GM23338 (cell line): ENCODE data around the gene FBLN1. TPM values are rescaled to one million over a fixed set of nuclear protein-coding genes. Genes with fewer than 3 reads are reported as not detected.

Experiments used
- ATAC-seq: fragments of 200-7000 bp; cut with Tn5 transposase; 3 replicates; pipeline ENCODE4 v1.9.1; 2020
- DNase-seq: peaks from one replicate; pipeline ENCODE4 v3.0.0-alpha.2; 2015; ENCODE audit warnings: low spot score
- H2AFZ ChIP-seq: fragments of 200-600 bp; sonication (generic); 2 replicates; pipeline ENCODE4 v1.8.0; 2016; ENCODE audit warnings: antibody characterized with exemption, mild to moderate bottlenecking, moderate library complexity
- H3F3A ChIP-seq: fragments of 200-600 bp; sonication (generic); replicated peaks from 2 replicates; pipeline ENCODE4 v1.8.0; 2017; ENCODE audit warnings: antibody characterized with exemption, mixed run types, low read depth
- H3K27ac ChIP-seq: fragments of 200-600 bp; sonication (generic); 2 replicates; pipeline ENCODE4 v1.6.1; 2016; ENCODE audit warnings: low read depth
- H3K27me3 ChIP-seq: fragments of 200-600 bp; sonication (generic); 2 replicates; pipeline ENCODE4 v1.8.0; 2016; ENCODE audit warnings: mild to moderate bottlenecking, mixed run types, moderate library complexity; ENCODE audit not compliant: insufficient read depth
- H3K36me3 ChIP-seq: fragments of 200-600 bp; sonication (generic); 2 replicates; pipeline ENCODE4 v1.8.0; 2016; ENCODE audit warnings: mild to moderate bottlenecking; ENCODE audit not compliant: insufficient read depth
- H3K4me1 ChIP-seq: fragments of 200-600 bp; sonication (generic); 2 replicates; pipeline ENCODE4 v1.8.0; 2016; ENCODE audit warnings: mild to moderate bottlenecking, moderate library complexity; ENCODE audit not compliant: insufficient read depth
- H3K4me2 ChIP-seq: fragments of 200-600 bp; sonication (generic); 2 replicates; pipeline ENCODE4 v1.7.1; 2017; ENCODE audit warnings: mixed run types
- H3K4me3 ChIP-seq: fragments of 200-600 bp; sonication (generic); 2 replicates; pipeline ENCODE4 v1.6.1; 2016; ENCODE audit warnings: mixed run types
- H3K79me2 ChIP-seq: fragments of 200-600 bp; sonication (generic); replicated peaks from 2 replicates; pipeline ENCODE4 v1.8.0; 2017; ENCODE audit warnings: mild to moderate bottlenecking; ENCODE audit not compliant: insufficient read depth
- H3K9me2 ChIP-seq: fragments of 200-600 bp; sonication (generic); 2 replicates; pipeline ENCODE4 v1.8.0; 2017; ENCODE audit not compliant: insufficient read depth
- H4K20me1 ChIP-seq: fragments of 200-600 bp; sonication (generic); replicated peaks from 2 replicates; pipeline ENCODE4 v1.8.0; 2017; ENCODE audit warnings: mild to moderate bottlenecking; ENCODE audit not compliant: insufficient read depth
- H3K27ac Mint-ChIP-seq: 2 replicates; pipeline ENCODE4 v1.8.0; 2020; ENCODE audit warnings: inconsistent platforms, mild to moderate bottlenecking, moderate library complexity, mixed read lengths
- H3K27me3 Mint-ChIP-seq: 3 replicates; pipeline ENCODE4 v1.8.0; 2022; ENCODE audit warnings: low read depth, mild to moderate bottlenecking, moderate library complexity, mixed read lengths, inconsistent platforms; ENCODE audit not compliant: insufficient read depth, poor library complexity
- H3K36me3 Mint-ChIP-seq: 3 replicates; pipeline ENCODE4 v1.8.0; 2021; ENCODE audit warnings: low read depth, mild to moderate bottlenecking, inconsistent platforms, moderate library complexity, mixed read lengths
- H3K4me1 Mint-ChIP-seq: 3 replicates; pipeline ENCODE4 v1.8.0; 2020; ENCODE audit warnings: mild to moderate bottlenecking, inconsistent platforms, mixed read lengths
- H3K4me3 Mint-ChIP-seq: 3 replicates; pipeline ENCODE4 v1.8.0; 2021; ENCODE audit warnings: moderate library complexity, mild to moderate bottlenecking, inconsistent platforms, mixed read lengths
- H3K9me3 Mint-ChIP-seq: 3 replicates; pipeline ENCODE4 v1.8.0; 2020; ENCODE audit warnings: moderate library complexity, mild to moderate bottlenecking, inconsistent platforms, mixed read lengths
- CREB1 ChIP-seq: fragments of 250-450 bp; sonication (Bioruptor Pico); IDR thresholded peaks from 2 replicates; pipeline ENCODE4 v1.5.0; 2020; ENCODE audit warnings: low read depth, mild to moderate bottlenecking, moderate library complexity
- CTCF ChIP-seq, 2 experiments: fragments of 200-600 bp in 1 of 2; sonication (generic) in 1 of 2; conservative IDR thresholded peaks; 2 replicates each; pipeline versions ENCODE4 v1.5.1 to v1.6.1; 2016 to 2017; ENCODE audit warnings: antibody characterized with exemption in 2 of 2, low read depth in 2 of 2, mild to moderate bottlenecking in 2 of 2, moderate library complexity in 1 of 2
- ETS1 ChIP-seq: IDR thresholded peaks from 2 replicates; pipeline ENCODE4 v1.6.1; 2016; ENCODE audit warnings: antibody characterized with exemption
- EZH2 ChIP-seq: fragments of 200-600 bp; sonication (generic); IDR thresholded peaks from one replicate; pipeline ENCODE4 v1.8.0; 2017; ENCODE audit warnings: antibody characterized with exemption, mild to moderate bottlenecking, low read depth; ENCODE audit not compliant: unreplicated experiment
- EZH2phosphoT487 ChIP-seq: fragments of 200-600 bp; sonication (generic); IDR thresholded peaks from one replicate; pipeline ENCODE4 v1.8.1; 2018; ENCODE audit warnings: antibody characterized with exemption; ENCODE audit not compliant: unreplicated experiment
- JUNB ChIP-seq: IDR thresholded peaks from one replicate; pipeline ENCODE4 v1.6.1; 2016; ENCODE audit warnings: antibody characterized with exemption; ENCODE audit not compliant: unreplicated experiment
- NANOG ChIP-seq: IDR thresholded peaks from 2 replicates; pipeline ENCODE4 v1.6.1; 2016; ENCODE audit warnings: antibody characterized with exemption, borderline replicate concordance
- POLR2AphosphoS5 ChIP-seq: IDR thresholded peaks from 2 replicates; pipeline ENCODE4 v1.6.1; 2016; ENCODE audit warnings: antibody characterized with exemption, low read depth
- REST ChIP-seq: IDR thresholded peaks from one replicate; pipeline ENCODE4 v1.6.1; 2018; ENCODE audit warnings: antibody characterized with exemption; ENCODE audit not compliant: unreplicated experiment
- STAT1 ChIP-seq: IDR thresholded peaks from one replicate; pipeline ENCODE4 v1.6.1; 2016; ENCODE audit warnings: antibody characterized with exemption; ENCODE audit not compliant: unreplicated experiment
- ZNF114 ChIP-seq: fragments of 250-450 bp; sonication (Bioruptor Pico); IDR thresholded peaks from 2 replicates; pipeline ENCODE4 v1.5.0; 2020; ENCODE audit warnings: mild to moderate bottlenecking, moderate library complexity
- ZNF331 ChIP-seq: fragments of 250-450 bp; sonication (Bioruptor Pico); IDR thresholded peaks from 2 replicates; pipeline ENCODE4 v1.5.0; 2020; ENCODE audit warnings: low read depth, mild to moderate bottlenecking, moderate library complexity
- ZNF462 ChIP-seq: fragments of 250-450 bp; sonication (Bioruptor Pico); IDR thresholded peaks from 2 replicates; pipeline ENCODE4 v1.5.0; 2020; ENCODE audit warnings: mild to moderate bottlenecking, moderate library complexity
- polyA plus RNA-seq: library from polyadenylated mRNA; unstranded; fragments of >200 nt; fragmentation: Nextera tagmentation; extraction: Ambion mirVana; gene quantifications from 2 replicates; pipeline ENCODE4 v1.2.1, GENCODE V29; 2016
- total RNA-seq: library from RNA; depleted of rRNA; stranded (reverse); fragments of >200 nt; shearing (Covaris generic); gene quantifications from 2 replicates; pipeline ENCODE4 v1.2.3, GENCODE V29; 2014

FBLN1 gene
- total and polyA plus RNA-seq, 2 experiments from 2014 or later = 90.1 to 137 TPM

GRCh38 chr22:45574069-45574703 is 71.5 kb downstream of the FBLN1 start:
- Mint-ChIP-seq H3K4me3 (no peak overlapping the region), H3K36me3 (peaks cover 20% of the 10 kb centered on the region), H3K4me1 (no peaks in the 10 kb centered on the region), H3K27ac (no peak overlapping the region), H3K27me3 (peaks cover 12% of the 10 kb centered on the region), H3K9me3 (peaks cover 21% of the 10 kb centered on the region)
- no peaks in the 10 kb centered on the region for H3K36me3 ChIP-seq
- no peaks in the 10 kb centered on the region for H3F3A ChIP-seq
- H3K9me2 ChIP-seq = no peaks in the 10 kb centered on the region
- H3K79me2 ChIP-seq = no peaks in the 10 kb centered on the region
- no peak for ATAC-seq
- no peaks in the 10 kb centered on the region for H3K4me1 ChIP-seq
- no peak for DNase-seq
- no peak for TF ChIP-seq CREB1 (CRISPR knock-in tag)
- TF ChIP-seq ETS1 = no peak
- TF ChIP-seq ZNF462 (CRISPR knock-in tag) = no peak
- no peak for TF ChIP-seq ZNF114
- TF ChIP-seq EZH2phosphoT487 = no peak
- no peak for TF ChIP-seq CTCF (conservative IDR thresholded peaks at IDR 0.05; ENCODE audit: low read depth in 2 of 2)
- TF ChIP-seq EZH2 = no peak
- no peak for TF ChIP-seq NANOG
- TF ChIP-seq REST = no peak
- no peak for TF ChIP-seq ZNF331 (CRISPR knock-in tag)
- TF ChIP-seq POLR2AphosphoS5 = no peak
- no peak for TF ChIP-seq JUNB
- no peak for TF ChIP-seq STAT1
- H3K4me2 ChIP-seq = no peak overlapping the region
- H3K27ac ChIP-seq = no peak overlapping the region
- no peak overlapping the region for H2AFZ ChIP-seq
- H4K20me1 ChIP-seq = no peaks in the 10 kb centered on the region
- H3K27me3 ChIP-seq = no peaks in the 10 kb centered on the region
- H3K4me3 ChIP-seq = no peak overlapping the region
